Measurements from ENCODE around the gene AARS2. TPM values are rescaled to one million over a fixed set of nuclear protein-coding genes. Genes with fewer than 3 reads are reported as not detected.

The AARS2 gene
- polyA plus RNA-seq, 4 donors = 12.2 to 23.5 (median 16.9) TPM

DNA sequence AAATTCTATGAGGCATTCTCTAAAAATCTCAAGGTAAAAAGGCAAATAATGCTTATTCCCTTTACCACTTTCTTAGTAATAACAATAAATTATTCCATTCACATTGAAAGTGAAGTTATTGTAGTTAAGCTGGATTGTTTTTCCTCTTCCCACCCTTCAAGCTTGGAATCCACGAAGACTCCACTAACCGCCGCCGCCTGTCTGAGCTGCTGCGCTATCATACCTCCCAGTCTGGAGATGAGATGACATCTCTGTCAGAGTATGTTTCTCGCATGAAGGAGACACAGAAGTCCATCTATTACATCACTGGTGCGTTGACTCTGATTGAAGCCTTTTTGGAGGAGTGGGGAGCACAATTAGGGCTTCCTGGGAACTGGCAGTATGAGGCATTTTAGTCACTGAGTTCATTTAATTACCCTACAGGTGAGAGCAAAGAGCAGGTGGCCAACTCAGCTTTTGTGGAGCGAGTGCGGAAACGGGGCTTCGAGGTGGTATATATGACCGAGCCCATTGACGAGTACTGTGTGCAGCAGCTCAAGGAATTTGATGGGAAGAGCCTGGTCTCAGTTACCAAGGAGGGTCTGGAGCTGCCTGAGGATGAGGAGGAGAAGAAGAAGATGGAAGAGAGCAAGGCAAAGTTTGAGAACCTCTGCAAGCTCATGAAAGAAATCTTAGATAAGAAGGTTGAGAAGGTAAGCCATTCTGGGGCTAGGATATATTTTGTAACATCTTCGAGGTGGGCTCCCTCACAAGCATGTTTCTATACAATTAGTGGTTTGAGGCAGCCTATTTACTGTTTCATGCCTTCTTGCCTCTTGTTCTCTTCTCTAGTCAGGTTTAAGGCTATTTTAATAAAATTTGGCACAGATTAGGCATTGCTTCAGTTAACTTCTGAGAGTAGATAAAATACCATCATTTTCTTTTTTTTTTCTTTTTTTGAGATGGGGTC lies 61.3 kb downstream of the AARS2 start:
- no peak for DNase-seq (ENCODE audit: low read depth in 4 of 4, low spot score in 2 of 4)

DNA sequence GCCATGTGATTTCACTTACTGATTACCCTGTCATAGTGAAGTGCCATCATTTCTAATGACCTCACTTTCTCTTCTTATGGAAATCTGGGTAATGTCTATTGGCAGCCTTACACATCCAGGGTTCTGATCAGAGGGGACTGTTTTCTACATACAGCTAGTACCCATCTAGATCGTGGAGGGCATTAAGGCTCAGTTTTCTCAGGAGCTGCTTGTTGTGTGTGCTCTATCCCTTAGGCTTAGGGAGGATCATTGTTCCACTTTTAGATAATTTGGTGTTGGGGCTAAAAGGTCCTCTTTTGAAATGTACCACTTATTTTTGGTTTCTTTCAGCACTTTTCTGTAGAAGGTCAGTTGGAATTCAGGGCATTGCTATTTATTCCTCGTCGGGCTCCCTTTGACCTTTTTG lies 62.4 kb downstream of the AARS2 start:
- no peak for DNase-seq (ENCODE audit: low read depth in 4 of 4, low spot score in 2 of 4)

GRCh38 chr6:44250067-44250717 lies 63.0 kb downstream of the AARS2 start:
- no peak for DNase-seq (ENCODE audit: low read depth in 4 of 4, low spot score in 2 of 4)

Other genes with a start within 250 kb of the AARS2 start
- 10 to 100 TPM; 37.1 to 60.1 (median 43.3) TPM for gene MRPL14, start 185.9 kb downstream of the AARS2 start, polyA plus RNA-seq (ENCODE audit: insufficient read length in 4 of 4)
- gene TMEM63B, start 185.8 kb downstream of the AARS2 start, polyA plus RNA-seq (ENCODE audit: insufficient read length in 4 of 4) = 10 to 100 TPM; 28.7 to 42.4 (median 33.0) TPM
- under 1 TPM in 3 of 4 donors, not detected in 1; 0.14 to 0.38 (median 0.16) TPM for gene CAPN11, start 154.5 kb downstream of the AARS2 start, polyA plus RNA-seq (ENCODE audit: insufficient read length in 4 of 4)
- 1 to 10 TPM in 1 of 4 donors, under 1 TPM in 3; 0.38 to 1.0 (median 0.57) TPM for gene MYMX, start 96.4 kb downstream of the AARS2 start, polyA plus RNA-seq (ENCODE audit: insufficient read length in 4 of 4)
- gene SLC29A1, start 89.8 kb downstream of the AARS2 start, polyA plus RNA-seq (ENCODE audit: insufficient read length in 4 of 4) = 10 to 100 TPM; 34.1 to 37.4 (median 35.7) TPM
- gene HSP90AB1, start 66.2 kb downstream of the AARS2 start, polyA plus RNA-seq (ENCODE audit: insufficient read length in 4 of 4) = 1,000 to 10,000 TPM; 1,095 to 1,303 (median 1,164) TPM
- gene SLC35B2, start 55.8 kb downstream of the AARS2 start, polyA plus RNA-seq (ENCODE audit: insufficient read length in 4 of 4) = 10 to 100 TPM; 48.9 to 68.1 (median 58.1) TPM
- gene NFKBIE, start 47.8 kb downstream of the AARS2 start, polyA plus RNA-seq (ENCODE audit: insufficient read length in 4 of 4) = 10 to 100 TPM in 2 of 4 donors, 1 to 10 TPM in 2; 9.1 to 14.1 (median 11.1) TPM
- 1 to 10 TPM in 2 of 4 donors, under 1 TPM in 2; 0.41 to 1.4 (median 0.98) TPM for gene TMEM151B, start 42.9 kb downstream of the AARS2 start, polyA plus RNA-seq (ENCODE audit: insufficient read length in 4 of 4)
- gene SPATS1, start 29.3 kb upstream of the AARS2 start, polyA plus RNA-seq (ENCODE audit: insufficient read length in 4 of 4) = not detected
- gene CDC5L, start 74.4 kb upstream of the AARS2 start, polyA plus RNA-seq (ENCODE audit: insufficient read length in 4 of 4) = 10 to 100 TPM; 36.6 to 45.0 (median 40.7) TPM